Glutamatergic neuron (in vitro differentiated cells): ENCODE results near the gene FGF14. TPM values are rescaled to one million over a fixed set of nuclear protein-coding genes. Genes with fewer than 3 reads are reported as not detected.

Source experiments
- DNase-seq: peaks from one replicate; pipeline ENCODE4 v3.0.0; 2022
- H3K27ac Mint-ChIP-seq: one replicate; pipeline ENCODE4 v1.8.0; 2020; ENCODE audit warnings: mild to moderate bottlenecking, mixed read lengths, inconsistent platforms; ENCODE audit not compliant: unreplicated experiment
- H3K27me3 Mint-ChIP-seq: one replicate; pipeline ENCODE4 v1.8.0; 2020; ENCODE audit warnings: mild to moderate bottlenecking, moderate library complexity, mixed read lengths, inconsistent platforms; ENCODE audit not compliant: unreplicated experiment
- H3K36me3 Mint-ChIP-seq: one replicate; pipeline ENCODE4 v1.8.0; 2020; ENCODE audit warnings: mild to moderate bottlenecking, mixed read lengths, inconsistent platforms; ENCODE audit not compliant: unreplicated experiment
- H3K4me1 Mint-ChIP-seq: one replicate; pipeline ENCODE4 v1.8.0; 2020; ENCODE audit warnings: mild to moderate bottlenecking, low read depth, mixed read lengths, inconsistent platforms; ENCODE audit not compliant: unreplicated experiment
- H3K4me3 Mint-ChIP-seq: one replicate; pipeline ENCODE4 v1.8.0; 2020; ENCODE audit warnings: mild to moderate bottlenecking, mixed read lengths, inconsistent platforms; ENCODE audit not compliant: unreplicated experiment
- H3K9me3 Mint-ChIP-seq: one replicate; pipeline ENCODE4 v1.8.0; 2020; ENCODE audit warnings: mild to moderate bottlenecking, moderate library complexity, mixed read lengths, inconsistent platforms; ENCODE audit not compliant: unreplicated experiment
- CTCF ChIP-seq: fragments of 200-600 bp; sonication (generic); IDR thresholded peaks from one replicate; pipeline ENCODE4 v1.5.0; 2021; ENCODE audit not compliant: partially characterized antibody, unreplicated experiment
- total RNA-seq: library from RNA; stranded (reverse); fragmentation: NEBNext Ultra II Directional; extraction: Animal tissue kit (Norgen Biotek cat#: 25700); gene quantifications from one replicate; pipeline ENCODE4 v1.2.1, GENCODE V29; 2021; ENCODE audit not compliant: unreplicated experiment

FGF14 gene
- total RNA-seq, 1 donor from 2014 or later, result 17.8 TPM

- no peaks in the 10 kb centered on the region for H3K27me3 Mint-ChIP-seq
- no peak overlapping the region for H3K27ac Mint-ChIP-seq
- H3K4me3 Mint-ChIP-seq, result no peak overlapping the region
- no peak for DNase-seq
- H3K4me1 Mint-ChIP-seq, result peaks cover 4% of the 10 kb centered on the region
- TF ChIP-seq CTCF, result no peak
- peaks cover 5% of the 10 kb centered on the region for H3K9me3 Mint-ChIP-seq
- H3K36me3 Mint-ChIP-seq, result no peaks in the 10 kb centered on the region
Observed at GRCh38 chr13:102405499-102406100, 3.8 kb upstream of the FGF14 start.

GRCh38 chr13:102402290-102402689 is 442 bp upstream of the FGF14 start:
- Mint-ChIP-seq H3K36me3 (no peaks in the 10 kb centered on the region), H3K27ac (peak overlapping the region; percentile 85), H3K27me3 (peaks cover 2% of the 10 kb centered on the region), H3K4me1 (peaks cover 7% of the 10 kb centered on the region), H3K9me3 (peaks cover 7% of the 10 kb centered on the region), H3K4me3 (peak overlapping the region; percentile 90)
- TF ChIP-seq CTCF, result no peak
- DNase-seq, result peak; percentile 77

- H3K27ac Mint-ChIP-seq, result peak overlapping the region; percentile 85
- peaks cover 6% of the 10 kb centered on the region for H3K9me3 Mint-ChIP-seq
- DNase-seq, result no peak
- H3K36me3 Mint-ChIP-seq, result no peaks in the 10 kb centered on the region
- peaks cover 7% of the 10 kb centered on the region for H3K4me1 Mint-ChIP-seq
- H3K4me3 Mint-ChIP-seq, result peak overlapping the region; percentile 90
- H3K27me3 Mint-ChIP-seq, result peaks cover 2% of the 10 kb centered on the region
- TF ChIP-seq CTCF, result no peak
Observed at GRCh38 chr13:102401265-102401664, 583 bp downstream of the FGF14 start.

GRCh38 chr13:102400675-102401145 is 1.1 kb downstream of the FGF14 start:
- Mint-ChIP-seq H3K4me3 (peak overlapping the region; percentile 90), H3K36me3 (no peaks in the 10 kb centered on the region), H3K9me3 (peaks cover 6% of the 10 kb centered on the region), H3K27me3 (peaks cover 2% of the 10 kb centered on the region), H3K27ac (peak overlapping the region; percentile 63), H3K4me1 (peaks cover 7% of the 10 kb centered on the region)
- no peak for TF ChIP-seq CTCF
- peak; percentile 50 for DNase-seq
